AG04450 (cell line): ENCODE results near the gene TTC28. TPM values are rescaled to one million over a fixed set of nuclear protein-coding genes. Genes with fewer than 3 reads are reported as not detected.

Source experiments
- CTCF ChIA-PET: fragments of 300-600, 350-600 bp; formaldehyde crosslinking; extraction: SDS; loops from one replicate; lab custom pipeline; 2022; ENCODE audit warnings: antibody characterized with exemption, inconsistent platforms; lab: Charles Lee
- POLR2A ChIA-PET: fragments of 350-600 bp; formaldehyde crosslinking; extraction: SDS; loops from one replicate; lab custom pipeline; 2021; ENCODE audit warnings: antibody characterized with exemption, inconsistent platforms; lab: Yijun Ruan, JAX
- DNase-seq: peaks from one replicate; pipeline ENCODE4 v3.0.0-alpha.2; 2011; ENCODE audit warnings: low read depth, low spot score
- H3K27ac ChIP-seq: one replicate; pipeline ENCODE4 v1.5.1; 2012; ENCODE audit warnings: low read depth, low read length, control low read depth
- H3K27me3 ChIP-seq: one replicate; pipeline ENCODE4 v1.6.0; 2012; ENCODE audit warnings: low read length; ENCODE audit not compliant: control insufficient read depth, insufficient read depth
- H3K4me3 ChIP-seq: 2 replicates; pipeline ENCODE4 v1.5.1; 2011; ENCODE audit warnings: mild to moderate bottlenecking, low read depth, low read length, control low read depth
- H3K9me3 ChIP-seq: 2 replicates; pipeline ENCODE4 v1.5.1; 2012; ENCODE audit warnings: low read length; ENCODE audit not compliant: control insufficient read depth, insufficient read depth
- polyA plus RNA-seq: library from polyadenylated mRNA; depleted of rRNA; stranded (reverse); fragments of >200 nt; gene quantifications from 2 replicates; pipeline ENCODE4 v1.2.3, GENCODE V29; 2011
- TF ChIP-seq, protein P1 (sequence below): IDR thresholded peaks from 2 replicates; pipeline ENCODE4 v1.5.1; 2011; ENCODE audit warnings: low read depth, low read length, control low read depth, inconsistent platforms

TTC28 gene
- polyA plus RNA-seq, 1 experiment: 11.2 TPM

DNA sequence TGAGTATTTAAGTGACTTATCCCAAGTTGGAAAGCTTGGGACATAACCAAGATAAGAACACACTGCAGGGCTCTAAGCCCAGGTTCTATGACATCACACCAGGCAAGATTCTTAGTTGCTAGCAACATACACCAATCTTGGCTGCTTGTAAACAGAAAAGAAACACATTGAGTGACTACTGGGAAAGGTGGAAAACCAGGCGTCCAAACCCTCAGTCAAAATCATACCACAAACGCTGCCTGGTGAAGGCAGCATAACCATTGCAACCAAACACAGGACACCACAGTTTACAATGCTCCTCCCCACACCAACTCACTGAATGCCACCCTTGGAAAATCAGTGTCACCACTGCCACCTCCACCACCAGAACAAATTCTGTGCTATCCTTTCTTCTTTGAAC is 379.9 kb downstream of the TTC28 start:
- TF ChIP-seq, protein P1, sequence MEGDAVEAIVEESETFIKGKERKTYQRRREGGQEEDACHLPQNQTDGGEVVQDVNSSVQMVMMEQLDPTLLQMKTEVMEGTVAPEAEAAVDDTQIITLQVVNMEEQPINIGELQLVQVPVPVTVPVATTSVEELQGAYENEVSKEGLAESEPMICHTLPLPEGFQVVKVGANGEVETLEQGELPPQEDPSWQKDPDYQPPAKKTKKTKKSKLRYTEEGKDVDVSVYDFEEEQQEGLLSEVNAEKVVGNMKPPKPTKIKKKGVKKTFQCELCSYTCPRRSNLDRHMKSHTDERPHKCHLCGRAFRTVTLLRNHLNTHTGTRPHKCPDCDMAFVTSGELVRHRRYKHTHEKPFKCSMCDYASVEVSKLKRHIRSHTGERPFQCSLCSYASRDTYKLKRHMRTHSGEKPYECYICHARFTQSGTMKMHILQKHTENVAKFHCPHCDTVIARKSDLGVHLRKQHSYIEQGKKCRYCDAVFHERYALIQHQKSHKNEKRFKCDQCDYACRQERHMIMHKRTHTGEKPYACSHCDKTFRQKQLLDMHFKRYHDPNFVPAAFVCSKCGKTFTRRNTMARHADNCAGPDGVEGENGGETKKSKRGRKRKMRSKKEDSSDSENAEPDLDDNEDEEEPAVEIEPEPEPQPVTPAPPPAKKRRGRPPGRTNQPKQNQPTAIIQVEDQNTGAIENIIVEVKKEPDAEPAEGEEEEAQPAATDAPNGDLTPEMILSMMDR: no peak
- Histone ChIP-seq H3K27ac (no peak overlapping the region), H3K9me3 (no peaks in the 10 kb centered on the region), H3K27me3 (no peaks in the 10 kb centered on the region), H3K4me3 (no peak overlapping the region)
- no peak for DNase-seq
- CTCF ChIA-PET: interaction anchor here (0.6 kb wide), 1 partner anchor 542 kb away, joined by 3 read pairs; no protein-coding TSS in a partner anchor
- POLR2A ChIA-PET: no interaction called here

DNA sequence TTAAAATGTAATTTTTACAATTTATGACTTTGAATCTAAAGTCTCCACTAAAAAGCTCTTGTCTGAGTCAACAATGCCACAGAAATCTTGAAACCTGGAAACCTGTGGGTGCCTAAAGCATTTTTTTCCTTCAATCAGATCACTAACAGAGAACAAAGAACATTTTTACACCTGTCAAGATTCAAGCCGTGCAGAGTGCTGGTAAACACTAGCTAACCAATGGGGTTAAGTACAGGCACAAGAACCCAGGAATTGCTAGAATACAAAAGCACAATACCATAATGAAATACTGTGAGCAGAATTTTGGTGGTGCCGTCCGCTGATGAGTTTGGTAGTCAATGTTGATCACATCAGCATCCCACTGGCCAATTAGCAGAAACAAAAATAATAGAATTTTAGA is 380.3 kb downstream of the TTC28 start:
- Histone ChIP-seq H3K9me3 (no peaks in the 10 kb centered on the region), H3K27ac (no peak overlapping the region), H3K4me3 (no peak overlapping the region), H3K27me3 (no peaks in the 10 kb centered on the region)
- POLR2A ChIA-PET: no interaction called here
- no peak for DNase-seq
- CTCF ChIA-PET: interaction anchor here (0.6 kb wide), 1 partner anchor 542 kb away, joined by 3 read pairs; no protein-coding TSS in a partner anchor
- TF ChIP-seq, protein P1: no peak

DNA sequence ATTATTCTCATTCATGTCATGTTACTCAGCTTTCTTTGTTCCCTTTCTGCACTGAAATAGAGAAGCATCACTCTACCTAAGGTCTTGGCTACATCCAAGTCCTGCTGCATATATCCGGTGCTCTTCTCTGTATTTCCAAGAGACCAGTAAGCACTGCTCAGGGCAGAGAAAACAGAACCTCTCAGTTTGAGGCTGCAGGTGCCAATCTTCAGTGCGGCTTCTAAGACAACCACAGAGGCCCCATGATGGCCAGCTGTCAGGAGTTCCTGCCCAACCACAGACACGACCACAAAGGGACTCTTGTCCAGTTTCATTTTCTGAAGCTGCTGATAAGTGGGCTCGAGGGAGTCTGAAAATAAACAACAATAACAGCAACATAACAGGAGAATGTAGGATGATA is 382.1 kb downstream of the TTC28 start:
- no peaks in the 10 kb centered on the region for H3K9me3 ChIP-seq
- TF ChIP-seq, protein P1: no peak
- DNase-seq: no peak
- POLR2A ChIA-PET: interaction anchor here (0.6 kb wide), 1 partner anchor 42 kb away, joined by 3 read pairs; no protein-coding TSS in a partner anchor
- no peaks in the 10 kb centered on the region for H3K27me3 ChIP-seq
- CTCF ChIA-PET: interaction anchor here (2.5 kb wide), 1 partner anchor 246 kb away, joined by 9 read pairs; no protein-coding TSS in a partner anchor
- no peak overlapping the region for H3K4me3 ChIP-seq
- H3K27ac ChIP-seq: no peak overlapping the region

DNA sequence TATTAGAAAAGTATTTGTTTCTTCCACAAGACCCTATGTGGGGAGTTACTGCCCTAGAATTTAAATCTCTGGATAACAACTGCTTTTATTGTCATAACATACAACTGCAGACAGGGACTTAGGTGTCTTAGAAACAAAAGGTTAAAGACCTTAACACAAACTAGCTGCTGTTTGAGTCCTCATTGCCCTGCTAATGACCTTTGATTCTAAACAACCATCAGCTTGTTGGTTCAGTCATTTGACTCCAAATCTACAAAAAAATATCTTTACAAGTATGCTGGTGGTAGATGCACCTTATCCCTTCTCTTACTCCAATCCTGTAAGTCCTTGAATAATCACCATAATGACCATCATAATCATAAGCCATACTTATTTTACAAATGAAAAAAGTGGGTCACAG is 383.2 kb downstream of the TTC28 start:
- Histone ChIP-seq H3K4me3 (no peak overlapping the region), H3K27me3 (no peaks in the 10 kb centered on the region), H3K9me3 (no peaks in the 10 kb centered on the region), H3K27ac (no peak overlapping the region)
- ChIA-PET CTCF (interaction anchor here (0.5 to 2.5 kb wide), 5 partner anchors 10 to 587 kb away, joined by 3 to 9 read pairs (median 3); partner anchors contain the start of gene ZNRF3), POLR2A (no interaction called here)
- no peak for DNase-seq
- TF ChIP-seq, protein P1: no peak

DNA sequence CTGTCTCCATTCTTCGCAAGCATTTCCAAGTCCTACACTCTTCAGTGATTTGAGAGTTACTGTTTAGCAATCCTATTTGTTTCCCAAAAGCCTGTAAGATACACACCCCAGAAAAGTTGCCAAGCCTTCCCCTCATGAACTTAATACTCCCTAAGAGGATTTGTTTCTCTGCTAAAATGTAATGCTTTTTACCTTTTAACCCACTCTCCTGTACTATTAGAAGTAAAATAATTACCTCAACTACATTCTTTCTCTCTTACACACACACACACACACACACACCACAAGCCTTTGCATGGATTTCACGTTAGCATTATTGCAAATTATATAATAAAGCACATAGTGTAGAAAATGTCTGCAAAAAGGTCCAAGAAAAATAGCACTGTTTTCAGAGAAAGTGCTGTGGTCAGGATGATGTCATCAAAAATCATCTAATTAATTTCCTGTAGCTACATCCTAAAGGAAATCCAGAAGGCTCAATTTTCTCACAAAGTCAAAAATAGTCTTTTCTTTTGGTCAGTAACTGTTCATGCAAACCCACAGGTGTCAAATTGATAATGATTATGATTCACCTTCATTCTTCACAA is 396.5 kb downstream of the TTC28 start:
- H3K4me3 ChIP-seq: no peak overlapping the region
- DNase-seq: no peak
- H3K27me3 ChIP-seq: no peaks in the 10 kb centered on the region
- no peak overlapping the region for H3K27ac ChIP-seq
- TF ChIP-seq, protein P1: no peak
- ChIA-PET CTCF (interaction anchor here (1.1 to 1.3 kb wide), 2 partner anchors 32 to 160 kb away, joined by 4 read pairs; no protein-coding TSS in a partner anchor), POLR2A (no interaction called here)
- H3K9me3 ChIP-seq: no peaks in the 10 kb centered on the region
